GM12878 (cell line): ENCODE results near the gene MTF1.

ENCODE experiments used
- BCLAF1 ChIP-seq: fragments of 450-650 bp; IDR thresholded peaks from 2 replicates; pipeline ENCODE4 v1.6.1; 2017; ENCODE audit warnings: antibody characterized with exemption, mild to moderate bottlenecking, moderate library complexity
- CTCF ChIP-seq, 3 experiments: IDR thresholded peaks in 2 of 3; conservative IDR thresholded peaks in 1 of 3; 2 replicates each; pipeline ENCODE4 v1.5.1; 2011; ENCODE audit warnings: low read depth in 3 of 3, low read length in 3 of 3, mild to moderate bottlenecking in 3 of 3, control low read depth in 2 of 3, moderate library complexity in 2 of 3, inconsistent platforms in 1 of 3, mixed read lengths in 1 of 3; ENCODE audit not compliant: control insufficient read depth in 2 of 3, insufficient read depth in 1 of 3; ENCODE audit errors: extremely low read depth in 1 of 3
- EGR1 ChIP-seq, 2 experiments: IDR thresholded peaks; 1 replicate in 1 of 2; 2 replicates in 1 of 2; pipeline ENCODE4 v1.6.1; 2011 to 2012; ENCODE audit warnings: low read depth in 2 of 2, low read length in 2 of 2, borderline replicate concordance in 1 of 2, mild to moderate bottlenecking in 1 of 2, moderate library complexity in 1 of 2
- HDAC6 ChIP-seq: fragments of 200-600 bp; sonication (generic); IDR thresholded peaks from one replicate; pipeline ENCODE4 v1.8.0; 2017; ENCODE audit warnings: antibody characterized with exemption; ENCODE audit not compliant: unreplicated experiment
- MXI1 ChIP-seq: fragments of 150-350 bp; IDR thresholded peaks from 2 replicates; pipeline ENCODE4 v1.6.1; 2011; ENCODE audit warnings: low read depth, mild to moderate bottlenecking, inconsistent platforms, low read length, improper control_type of control experiment
- SRF ChIP-seq, 2 experiments: IDR thresholded peaks; 2 replicates each; pipeline ENCODE4 v1.6.1; 2011; ENCODE audit warnings: low read depth in 2 of 2, low read length in 2 of 2, mild to moderate bottlenecking in 1 of 2, moderate library complexity in 1 of 2
- TAF1 ChIP-seq: IDR thresholded peaks from 2 replicates; pipeline ENCODE4 v1.6.1; 2011; ENCODE audit warnings: mild to moderate bottlenecking, low read depth, low read length, borderline replicate concordance

- TF ChIP-seq MXI1 (no peak), SRF (IDR thresholded peaks at IDR 0.05; ENCODE audit: low read depth in 2 of 2, low read length in 2 of 2) (no peak), TAF1 (no peak), EGR1 (IDR thresholded peaks at IDR 0.05; ENCODE audit: borderline replicate concordance in 1 of 2, low read depth in 2 of 2, low read length in 2 of 2) (no peak), BCLAF1 (no peak), CTCF (IDR thresholded peaks at IDR 0.05 in 2 of 3, conservative IDR thresholded peaks at IDR 0.05 in 1 of 3; ENCODE audit: control insufficient read depth in 2 of 3, extremely low read depth in 1 of 3, insufficient read depth in 1 of 3, low read depth in 3 of 3, low read length in 3 of 3) (no peak), HDAC6 (no peak)
Measured at GRCh38 chr1:37822906-37823815, 36.2 kb downstream of the MTF1 start.
